WTC11 (cell line): ENCODE results near the gene VANGL2. TPM values are rescaled to one million over a fixed set of nuclear protein-coding genes. Genes with fewer than 3 reads are reported as not detected.

Experiments
- ATAC-seq: fragments of 200-7000 bp; cut with Tn5 transposase; 2 replicates; pipeline ENCODE4 v1.10.0; 2021; ENCODE audit warnings: mild to moderate bottlenecking, moderate library complexity
- CTCF ChIA-PET: fragments of 300-600 bp; sonication (Branson Sonifier 250); formaldehyde crosslinking; loops from one replicate; lab custom pipeline; 2021; ENCODE audit warnings: antibody characterized with exemption; lab: Charles Lee
- POLR2A ChIA-PET: fragments of 350-600 bp; sonication (Branson Sonifier 250); formaldehyde crosslinking; loops from one replicate; lab custom pipeline; 2021; ENCODE audit warnings: antibody characterized with exemption; lab: Charles Lee
- DNase-seq: peaks from one replicate; pipeline ENCODE4 v3.0.0; 2021; ENCODE audit warnings: low spot score
- H3K27ac Mint-ChIP-seq: 2 replicates; pipeline ENCODE4 v1.8.0; 2021; ENCODE audit warnings: mixed read lengths
- H3K27me3 Mint-ChIP-seq: 2 replicates; pipeline ENCODE4 v1.8.0; 2021; ENCODE audit warnings: low read depth, mild to moderate bottlenecking, moderate library complexity, mixed read lengths
- H3K36me3 Mint-ChIP-seq: 2 replicates; pipeline ENCODE4 v1.8.0; 2021; ENCODE audit warnings: mixed read lengths
- H3K4me1 Mint-ChIP-seq: 2 replicates; pipeline ENCODE4 v1.8.0; 2022; ENCODE audit warnings: mixed read lengths
- H3K4me3 Mint-ChIP-seq: 2 replicates; pipeline ENCODE4 v1.8.0; 2021; ENCODE audit warnings: mild to moderate bottlenecking, moderate library complexity, mixed read lengths
- H3K9me3 Mint-ChIP-seq: 2 replicates; pipeline ENCODE4 v1.8.0; 2021; ENCODE audit warnings: mixed read lengths
- ATF2 ChIP-seq: sonication (generic); formaldehyde crosslinking; IDR thresholded peaks from 2 replicates; pipeline ENCODE4 v1.8.1; 2022; ENCODE audit warnings: low read depth, missing genetic modification reagents, borderline replicate concordance
- CBFB ChIP-seq: sonication (generic); formaldehyde crosslinking; IDR thresholded peaks from 2 replicates; pipeline ENCODE4 v1.8.1; 2022; ENCODE audit warnings: mild to moderate bottlenecking, low read depth, missing genetic modification reagents
- CREM ChIP-seq: sonication (generic); formaldehyde crosslinking; IDR thresholded peaks from 2 replicates; pipeline ENCODE4 v1.8.1; 2022; ENCODE audit warnings: mild to moderate bottlenecking, missing genetic modification reagents, moderate library complexity
- E2F4 ChIP-seq: sonication (generic); formaldehyde crosslinking; IDR thresholded peaks from 2 replicates; pipeline ENCODE4 v1.8.1; 2022; ENCODE audit warnings: low read depth, mild to moderate bottlenecking, moderate library complexity, missing genetic modification reagents, borderline replicate concordance
- E2F5 ChIP-seq: sonication (generic); formaldehyde crosslinking; IDR thresholded peaks from 2 replicates; pipeline ENCODE4 v1.8.1; 2022; ENCODE audit warnings: mild to moderate bottlenecking, moderate library complexity, missing genetic modification reagents
- EMX1 ChIP-seq: fragments of 250-450 bp; sonication (Bioruptor Pico); IDR thresholded peaks from 2 replicates; pipeline ENCODE4 v1.8.0; 2021; ENCODE audit warnings: mild to moderate bottlenecking
- ERG ChIP-seq: fragments of 250-450 bp; sonication (Bioruptor Pico); IDR thresholded peaks from 2 replicates; pipeline ENCODE4 v1.8.0; 2021; ENCODE audit warnings: mild to moderate bottlenecking
- HMGA2 ChIP-seq: fragments of 250-450 bp; sonication (Bioruptor Pico); IDR thresholded peaks from 2 replicates; pipeline ENCODE4 v1.4.0; 2021; ENCODE audit warnings: mild to moderate bottlenecking, moderate library complexity
- IRF1 ChIP-seq: sonication (generic); formaldehyde crosslinking; IDR thresholded peaks from 2 replicates; pipeline ENCODE4 v1.8.0; 2023; ENCODE audit warnings: missing genetic modification reagents
- MAX ChIP-seq: sonication (generic); formaldehyde crosslinking; IDR thresholded peaks from 2 replicates; pipeline ENCODE4 v1.8.0; 2022; ENCODE audit warnings: mild to moderate bottlenecking, missing genetic modification reagents
- MXD4 ChIP-seq: fragments of 250-450 bp; sonication (Bioruptor Pico); IDR thresholded peaks from 2 replicates; pipeline ENCODE4 v1.8.0; 2021; ENCODE audit warnings: mild to moderate bottlenecking, moderate library complexity, borderline replicate concordance
- NR2C2 ChIP-seq: sonication (generic); formaldehyde crosslinking; IDR thresholded peaks from 2 replicates; pipeline ENCODE4 v1.8.0; 2022; ENCODE audit warnings: mild to moderate bottlenecking, missing genetic modification reagents
- NR3C1 ChIP-seq: sonication (generic); formaldehyde crosslinking; conservative IDR thresholded peaks from 2 replicates; pipeline ENCODE4 v1.8.1; 2023; ENCODE audit warnings: low read depth, mild to moderate bottlenecking, missing genetic modification reagents
- PRDM15 ChIP-seq: sonication (generic); formaldehyde crosslinking; IDR thresholded peaks from 2 replicates; pipeline ENCODE4 v1.8.0; 2022; ENCODE audit warnings: missing genetic modification reagents
- PRRX2 ChIP-seq: fragments of 250-450 bp; sonication (Bioruptor Pico); IDR thresholded peaks from 2 replicates; pipeline ENCODE4 v1.8.0; 2021; ENCODE audit warnings: mild to moderate bottlenecking
- RORB ChIP-seq: fragments of 250-450 bp; sonication (Bioruptor Pico); IDR thresholded peaks from 2 replicates; pipeline ENCODE4 v1.9.0; 2021; ENCODE audit warnings: mild to moderate bottlenecking
- SOX15 ChIP-seq: fragments of 250-450 bp; sonication (Bioruptor Pico); IDR thresholded peaks from 2 replicates; pipeline ENCODE4 v1.9.0; 2021; ENCODE audit warnings: mild to moderate bottlenecking
- TEAD4 ChIP-seq: sonication (generic); formaldehyde crosslinking; IDR thresholded peaks from 2 replicates; pipeline ENCODE4 v1.8.0; 2022; ENCODE audit warnings: mild to moderate bottlenecking, missing genetic modification reagents
- ZNF263 ChIP-seq: sonication (generic); formaldehyde crosslinking; IDR thresholded peaks from 2 replicates; pipeline ENCODE4 v1.8.1; 2022; ENCODE audit warnings: low read depth, mild to moderate bottlenecking, moderate library complexity, missing genetic modification reagents
- ZNF317 ChIP-seq: sonication (generic); formaldehyde crosslinking; IDR thresholded peaks from 2 replicates; pipeline ENCODE4 v1.8.1; 2023; ENCODE audit warnings: low read depth, mild to moderate bottlenecking, moderate library complexity, missing genetic modification reagents, borderline replicate concordance
- ZNF416 ChIP-seq: fragments of 250-450 bp; sonication (Bioruptor Pico); IDR thresholded peaks from 2 replicates; pipeline ENCODE4 v1.9.0; 2021; ENCODE audit warnings: mild to moderate bottlenecking, inconsistent platforms
- ZNF671 ChIP-seq: fragments of 250-450 bp; sonication (Bioruptor Pico); IDR thresholded peaks from 2 replicates; pipeline ENCODE4 v1.8.0; 2021; ENCODE audit warnings: mild to moderate bottlenecking
- total RNA-seq: library from RNA; stranded (reverse); gene quantifications from 3 replicates; pipeline ENCODE4 v1.2.3, GENCODE V29; 2021

The VANGL2 gene
- total RNA-seq, 1 experiment from 2014 or later, result 68.0 TPM

- ATAC-seq (no peak), DNase-seq (no peak)
- Mint-ChIP-seq H3K4me3 (no peak overlapping the region), H3K27ac (no peak overlapping the region), H3K27me3 (no peaks in the 10 kb centered on the region), H3K4me1 (no peaks in the 10 kb centered on the region), H3K9me3 (no peaks in the 10 kb centered on the region), H3K36me3 (peaks cover 74% of the 10 kb centered on the region)
- POLR2A ChIA-PET, result no interaction called here
- CTCF ChIA-PET, result no interaction called here
- no peak for TF ChIP-seq ATF2 (CRISPR knock-in tag)
Observed at GRCh38 chr1:160421881-160422280, 21.5 kb downstream of the VANGL2 start.

GRCh38 chr1:160423966-160424365 lies 23.6 kb downstream of the VANGL2 start:
- ATAC-seq, result no peak
- H3K9me3 Mint-ChIP-seq, result no peaks in the 10 kb centered on the region
- DNase-seq, result no peak
- no peaks in the 10 kb centered on the region for H3K27me3 Mint-ChIP-seq
- H3K4me3 Mint-ChIP-seq, result no peak overlapping the region
- CTCF ChIA-PET, result no interaction called here
- TF ChIP-seq PRRX2 (no peak), NR3C1 (CRISPR knock-in tag) (no peak)
- H3K36me3 Mint-ChIP-seq, result peaks cover 64% of the 10 kb centered on the region
- H3K4me1 Mint-ChIP-seq, result peaks cover 10% of the 10 kb centered on the region
- POLR2A ChIA-PET, result no interaction called here
- H3K27ac Mint-ChIP-seq, result no peak overlapping the region

GRCh38 chr1:160425847-160426246 lies 25.5 kb downstream of the VANGL2 start:
- ATAC-seq (no peak), DNase-seq (no peak)
- no peaks in the 10 kb centered on the region for H3K9me3 Mint-ChIP-seq
- ChIA-PET POLR2A (no interaction called here), CTCF (no interaction called here)
- H3K27ac Mint-ChIP-seq, result no peak overlapping the region
- no peaks in the 10 kb centered on the region for H3K27me3 Mint-ChIP-seq
- no peak overlapping the region for H3K4me3 Mint-ChIP-seq
- TF ChIP-seq ZNF416 (CRISPR knock-in tag), result no peak
- no peak for TF ChIP-seq EMX1 (CRISPR knock-in tag)
- TF ChIP-seq ZNF671, result no peak
- TF ChIP-seq NR2C2 (CRISPR knock-in tag), result no peak
- no peak for TF ChIP-seq CREM (CRISPR knock-in tag)
- no peak for TF ChIP-seq E2F4 (CRISPR knock-in tag)
- no peak for TF ChIP-seq PRDM15 (CRISPR knock-in tag)
- no peak for TF ChIP-seq HMGA2
- TF ChIP-seq ERG, result no peak
- TF ChIP-seq IRF1 (CRISPR knock-in tag), result no peak
- no peak for TF ChIP-seq NR3C1 (CRISPR knock-in tag)
- TF ChIP-seq TEAD4 (CRISPR knock-in tag), result no peak
- TF ChIP-seq ZNF263, result no peak
- TF ChIP-seq E2F5 (CRISPR knock-in tag), result no peak
- TF ChIP-seq RORB, result no peak
- TF ChIP-seq MAX, result no peak
- no peak for TF ChIP-seq ZNF317
- no peak for TF ChIP-seq CBFB (CRISPR knock-in tag)
- no peak for TF ChIP-seq SOX15 (CRISPR knock-in tag)
- TF ChIP-seq MXD4 (CRISPR knock-in tag), result no peak
- peaks cover 49% of the 10 kb centered on the region for H3K36me3 Mint-ChIP-seq
- H3K4me1 Mint-ChIP-seq, result peaks cover 10% of the 10 kb centered on the region
